DND-41 (cell line): ENCODE data around the gene GOT1.

Source experiments
- EZH2 ChIP-seq: IDR thresholded peaks from 3 replicates; pipeline ENCODE4 v1.6.1; 2012; ENCODE audit warnings: borderline replicate concordance, low read depth, mild to moderate bottlenecking, moderate library complexity, low read length, inconsistent platforms; ENCODE audit not compliant: severe bottlenecking
- TF ChIP-seq, protein P1 (sequence below): IDR thresholded peaks from 2 replicates; pipeline ENCODE4 v1.5.1; 2012; ENCODE audit warnings: borderline replicate concordance, low read length, moderate library complexity, mild to moderate bottlenecking; ENCODE audit not compliant: poor library complexity, severe bottlenecking; ENCODE audit errors: extremely low read depth

- TF ChIP-seq, protein P1, sequence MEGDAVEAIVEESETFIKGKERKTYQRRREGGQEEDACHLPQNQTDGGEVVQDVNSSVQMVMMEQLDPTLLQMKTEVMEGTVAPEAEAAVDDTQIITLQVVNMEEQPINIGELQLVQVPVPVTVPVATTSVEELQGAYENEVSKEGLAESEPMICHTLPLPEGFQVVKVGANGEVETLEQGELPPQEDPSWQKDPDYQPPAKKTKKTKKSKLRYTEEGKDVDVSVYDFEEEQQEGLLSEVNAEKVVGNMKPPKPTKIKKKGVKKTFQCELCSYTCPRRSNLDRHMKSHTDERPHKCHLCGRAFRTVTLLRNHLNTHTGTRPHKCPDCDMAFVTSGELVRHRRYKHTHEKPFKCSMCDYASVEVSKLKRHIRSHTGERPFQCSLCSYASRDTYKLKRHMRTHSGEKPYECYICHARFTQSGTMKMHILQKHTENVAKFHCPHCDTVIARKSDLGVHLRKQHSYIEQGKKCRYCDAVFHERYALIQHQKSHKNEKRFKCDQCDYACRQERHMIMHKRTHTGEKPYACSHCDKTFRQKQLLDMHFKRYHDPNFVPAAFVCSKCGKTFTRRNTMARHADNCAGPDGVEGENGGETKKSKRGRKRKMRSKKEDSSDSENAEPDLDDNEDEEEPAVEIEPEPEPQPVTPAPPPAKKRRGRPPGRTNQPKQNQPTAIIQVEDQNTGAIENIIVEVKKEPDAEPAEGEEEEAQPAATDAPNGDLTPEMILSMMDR: no peak
- no peak for TF ChIP-seq EZH2
Observed at GRCh38 chr10:99387541-99387940, 42.9 kb downstream of the GOT1 start.
